B cell (primary cell): Measurements from ENCODE around the gene NPR2.

ENCODE experiments used
- EZH2 ChIP-seq: IDR thresholded peaks from 2 replicates; pipeline ENCODE4 v1.6.1; 2012; ENCODE audit warnings: borderline replicate concordance, low read depth, mild to moderate bottlenecking, moderate library complexity, low read length; ENCODE audit not compliant: insufficient read depth, poor library complexity, severe bottlenecking
- TF ChIP-seq, protein P1 (sequence below): fragments of 200-600 bp; IDR thresholded peaks from one replicate; pipeline ENCODE4 v1.8.0; 2022; ENCODE audit warnings: antibody characterized with exemption, mild to moderate bottlenecking

DNA sequence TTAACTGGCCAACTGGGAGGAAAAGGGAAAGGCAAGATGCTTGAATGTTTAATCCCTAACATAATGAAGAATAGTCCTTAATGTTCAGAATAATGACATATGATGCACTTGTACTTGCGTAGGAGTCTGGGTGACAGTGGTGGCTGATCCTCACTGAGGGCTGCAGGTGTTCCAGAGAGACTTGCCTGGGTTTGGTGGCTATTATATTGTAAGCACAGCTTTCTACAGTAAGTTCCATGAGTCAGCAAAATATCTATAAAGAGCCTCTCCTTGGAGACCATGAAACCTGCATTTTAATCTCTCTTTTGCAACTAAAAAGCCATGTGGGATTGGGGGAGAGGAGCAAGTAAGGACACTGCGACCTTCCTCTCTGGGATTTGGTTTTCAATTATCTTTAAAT lies 1.9 kb upstream of the NPR2 start:
- no peak for TF ChIP-seq EZH2
- TF ChIP-seq, protein P1, sequence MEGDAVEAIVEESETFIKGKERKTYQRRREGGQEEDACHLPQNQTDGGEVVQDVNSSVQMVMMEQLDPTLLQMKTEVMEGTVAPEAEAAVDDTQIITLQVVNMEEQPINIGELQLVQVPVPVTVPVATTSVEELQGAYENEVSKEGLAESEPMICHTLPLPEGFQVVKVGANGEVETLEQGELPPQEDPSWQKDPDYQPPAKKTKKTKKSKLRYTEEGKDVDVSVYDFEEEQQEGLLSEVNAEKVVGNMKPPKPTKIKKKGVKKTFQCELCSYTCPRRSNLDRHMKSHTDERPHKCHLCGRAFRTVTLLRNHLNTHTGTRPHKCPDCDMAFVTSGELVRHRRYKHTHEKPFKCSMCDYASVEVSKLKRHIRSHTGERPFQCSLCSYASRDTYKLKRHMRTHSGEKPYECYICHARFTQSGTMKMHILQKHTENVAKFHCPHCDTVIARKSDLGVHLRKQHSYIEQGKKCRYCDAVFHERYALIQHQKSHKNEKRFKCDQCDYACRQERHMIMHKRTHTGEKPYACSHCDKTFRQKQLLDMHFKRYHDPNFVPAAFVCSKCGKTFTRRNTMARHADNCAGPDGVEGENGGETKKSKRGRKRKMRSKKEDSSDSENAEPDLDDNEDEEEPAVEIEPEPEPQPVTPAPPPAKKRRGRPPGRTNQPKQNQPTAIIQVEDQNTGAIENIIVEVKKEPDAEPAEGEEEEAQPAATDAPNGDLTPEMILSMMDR, result no peak
